Testis (tissue), 3 donors: ENCODE measurements around the gene AUH. TPM values are rescaled to one million over a fixed set of nuclear protein-coding genes. Genes with fewer than 3 reads are reported as not detected.

Source experiments
- DNase-seq: peaks from one replicate; pipeline ENCODE4 v3.0.0-alpha.2; 2019
- H3K27ac ChIP-seq, 2 donors: fragments of 200-600 bp; sonication (generic); one replicate each; pipeline ENCODE4 v1.5.1; 2019
- H3K27me3 ChIP-seq: fragments of 200-600 bp; sonication (generic); one replicate; pipeline ENCODE4 v1.5.1; 2019
- H3K36me3 ChIP-seq: fragments of 200-600 bp; sonication (generic); one replicate; pipeline ENCODE4 v1.5.1; 2017; ENCODE audit warnings: low read depth; ENCODE audit errors: missing control alignments
- H3K4me1 ChIP-seq: fragments of 200-600 bp; sonication (generic); one replicate; pipeline ENCODE4 v1.5.1; 2019
- H3K4me3 ChIP-seq, 2 donors: fragments of 200-600 bp; sonication (generic); one replicate each; pipeline ENCODE4 v1.5.1; 2017 to 2019
- H3K9me3 ChIP-seq: fragments of 200-600 bp; sonication (generic); one replicate; pipeline ENCODE4 v1.5.1; 2017
- CTCF ChIP-seq, 3 experiments: fragments of 450-650 bp in 2 of 3; fragments of 200-600 bp in 1 of 3; sonication (generic) in 1 of 3; IDR thresholded peaks; one replicate each; pipeline ENCODE4 v1.5.1; 2016 to 2019; ENCODE audit warnings: antibody characterized with exemption in 3 of 3, mild to moderate bottlenecking in 2 of 3, moderate library complexity in 1 of 3
- POLR2A ChIP-seq: fragments of 450-650 bp; IDR thresholded peaks from one replicate; pipeline ENCODE4 v1.6.1; 2017; ENCODE audit warnings: antibody characterized with exemption, mild to moderate bottlenecking, moderate library complexity
- WGBS, 2 donors: methylation state at CpG; one replicate each; pipeline ENCODE4 v1.1.5; 2018; 5-methylcytosine and 5-hydroxymethylcytosine counted together
- intact Hi-C: fragments of 100-400 bp; cut with DNase I; formaldehyde crosslinking; loops from one replicate; pipeline ENCODE4 v1.15.1; 2023; ENCODE audit warnings: low total_unique reads
- polyA plus RNA-seq: library from polyadenylated mRNA; stranded (reverse); fragments of 350-450 nt; fragmentation: Illumina TruSeq; extraction: RNeasy Lipid Tissue Mini Kit (QIAGEN cat#74804); gene quantifications from one replicate; pipeline ENCODE4 v1.2.3, GENCODE V29; 2014; ENCODE audit warnings: low read depth, low replicate concordance; ENCODE audit not compliant: insufficient read depth
- total RNA-seq, 2 donors: library from RNA; depleted of rRNA; stranded (reverse); fragments of >200 nt; gene quantifications; one replicate each; pipeline ENCODE4 v1.2.3, GENCODE V29; 2016

Gene AUH
- total and polyA plus RNA-seq, 3 donors from 2014 or later: 9.1 to 33.9 (median 31.7) TPM

- intact Hi-C loops: no loop called here
- Histone ChIP-seq H3K4me1 (no peaks in the 10 kb centered on the region), H3K4me3 (no peak overlapping the region), H3K9me3 (no peaks in the 10 kb centered on the region), H3K27ac (no peak overlapping the region), H3K36me3 (no peaks in the 10 kb centered on the region), H3K27me3 (no peaks in the 10 kb centered on the region)
- DNase-seq: no peak
- WGBS, 2 donors: 97% methylated on average over 5 of the region's 5 CpGs
- TF ChIP-seq POLR2A (no peak), CTCF (IDR thresholded peaks at IDR 0.05) (no peak)
Measured at GRCh38 chr9:91307279-91307678, 54.4 kb downstream of the AUH start.

GRCh38 chr9:91306296-91306630, 55.5 kb downstream of the AUH start:
- Histone ChIP-seq H3K27me3 (no peaks in the 10 kb centered on the region), H3K4me1 (no peaks in the 10 kb centered on the region), H3K9me3 (no peaks in the 10 kb centered on the region), H3K27ac (no peak overlapping the region), H3K36me3 (no peaks in the 10 kb centered on the region), H3K4me3 (no peak overlapping the region)
- DNase-seq: no peak
- TF ChIP-seq CTCF (IDR thresholded peaks at IDR 0.05) (no peak), POLR2A (no peak)
- intact Hi-C loops: no loop called here
- WGBS, 2 donors: 89 to 91% methylated on average over 1 of the region's 1 CpG

- Histone ChIP-seq H3K4me3 (no peak overlapping the region), H3K27ac (no peak overlapping the region), H3K4me1 (no peaks in the 10 kb centered on the region), H3K9me3 (no peaks in the 10 kb centered on the region), H3K27me3 (no peaks in the 10 kb centered on the region), H3K36me3 (no peaks in the 10 kb centered on the region)
- DNase-seq: no peak
- WGBS, 2 donors: 90 to 91% methylated on average over 9 of the region's 9 CpGs
- intact Hi-C loops: no loop called here
- no peak for TF ChIP-seq CTCF (IDR thresholded peaks at IDR 0.05)
- no peak for TF ChIP-seq POLR2A
Measured at GRCh38 chr9:91305596-91306295, 56.0 kb downstream of the AUH start.

- Histone ChIP-seq H3K9me3 (no peaks in the 10 kb centered on the region), H3K36me3 (no peaks in the 10 kb centered on the region), H3K4me3 (no peak overlapping the region), H3K27me3 (no peaks in the 10 kb centered on the region), H3K4me1 (no peaks in the 10 kb centered on the region), H3K27ac (peak overlapping the region in 1 of 2 donors; percentile 42)
- no peak for DNase-seq
- intact Hi-C loops: no loop called here
- TF ChIP-seq CTCF (IDR thresholded peaks at IDR 0.05): no peak
- no peak for TF ChIP-seq POLR2A
- 79 to 87% methylated on average over 2 of the region's 2 CpGs for WGBS, 2 donors
Measured at GRCh38 chr9:91303741-91304415, 57.8 kb downstream of the AUH start.

- Histone ChIP-seq H3K27me3 (no peaks in the 10 kb centered on the region), H3K4me1 (no peaks in the 10 kb centered on the region), H3K36me3 (no peaks in the 10 kb centered on the region), H3K27ac (peak overlapping the region in 1 of 2 donors; percentile 62), H3K4me3 (no peak overlapping the region), H3K9me3 (no peaks in the 10 kb centered on the region)
- DNase-seq: no peak
- TF ChIP-seq POLR2A (no peak), CTCF (IDR thresholded peaks at IDR 0.05) (no peak)
- WGBS, 2 donors: 58 to 70% methylated on average over 4 of the region's 4 CpGs
- intact Hi-C loops: no loop called here
Measured at GRCh38 chr9:91302831-91303230, 58.9 kb downstream of the AUH start.
